ENCODE data around the gene PGA5. TPM values are rescaled to one million over a fixed set of nuclear protein-coding genes. Genes with fewer than 3 reads are reported as not detected.

Gene PGA5
- total and polyA plus RNA-seq, 4 experiments from 2014 or later: not detected

DNA sequence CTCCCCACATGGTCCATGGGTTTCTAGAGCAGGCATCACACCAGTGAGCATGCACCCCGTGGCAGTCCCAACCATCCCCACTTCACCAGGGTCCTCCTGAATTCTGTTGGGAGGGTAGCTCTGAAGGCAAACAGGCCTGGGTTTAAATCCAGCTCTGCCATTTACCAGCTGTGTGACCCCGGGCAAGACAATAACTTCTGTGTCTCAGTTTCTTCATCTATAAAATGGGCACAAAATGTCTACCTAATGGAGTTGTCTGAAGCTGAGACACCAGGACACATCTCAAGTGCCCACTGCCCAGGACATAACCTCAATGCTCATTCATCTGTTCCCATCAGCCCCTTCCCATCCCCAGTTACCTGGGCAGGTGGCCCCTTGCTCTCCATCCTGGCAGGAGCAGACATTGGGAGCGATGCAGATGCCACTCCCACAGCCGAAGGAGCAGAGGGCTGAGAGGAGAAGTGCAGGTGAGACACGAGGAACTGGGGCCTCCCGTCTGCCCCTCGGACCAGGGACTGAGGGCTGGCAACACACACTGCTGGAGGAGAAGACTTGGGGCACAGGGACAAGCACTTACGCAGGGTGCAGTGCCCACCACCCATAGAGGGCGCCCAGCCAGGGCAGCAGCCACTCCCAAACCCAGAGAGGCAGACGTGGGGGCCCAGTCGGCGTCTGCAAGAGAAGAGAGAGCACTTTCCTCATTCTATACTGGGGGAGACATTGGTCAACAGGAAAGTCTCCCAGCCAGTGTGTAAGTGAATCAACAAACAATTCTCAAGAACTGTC, 50.1 kb downstream of the PGA5 start:
- Histone ChIP-seq H3K27ac (ENCODE audit: low read depth, low read length) (no peak overlapping the region), H3K27me3 (ENCODE audit: insufficient read depth, low read length) (peaks cover 4% of the 10 kb centered on the region), H3K4me1 (ENCODE audit: insufficient read depth, low read length) (peaks cover 16% of the 10 kb centered on the region), H3K36me3 (ENCODE audit: insufficient read depth, low read length) (no peaks in the 10 kb centered on the region), H3K4me3 (ENCODE audit: low read length in 2 of 2) (no peak overlapping the region), H3K9me3 (ENCODE audit: control insufficient read depth in 1 of 2, low read length in 2 of 2) (no peaks in the 10 kb centered on the region)
- intact Hi-C loops (cut with micrococcal nuclease): no loop called here
- CTCF ChIA-PET (ENCODE audit: partially characterized antibody): no interaction called here
- peaks cover 0 to 2% (median 0%) of the 10 kb centered on the region in 8 donors for H3K9me3 Mint-ChIP-seq
- POLR2A ChIA-PET (ENCODE audit: partially characterized antibody): no interaction called here
- H3K4me1 Mint-ChIP-seq: peaks cover 5 to 17% (median 11%) of the 10 kb centered on the region in 4 donors
- no peaks in the 10 kb centered on the region for H3K36me3 Mint-ChIP-seq
- no peak for DNase-seq
- peaks cover 11 to 15% of the 10 kb centered on the region in 2 donors for H3K27me3 Mint-ChIP-seq
- H3K4me3 Mint-ChIP-seq: no peak overlapping the region
- H3K27ac Mint-ChIP-seq: no peak overlapping the region

DNA sequence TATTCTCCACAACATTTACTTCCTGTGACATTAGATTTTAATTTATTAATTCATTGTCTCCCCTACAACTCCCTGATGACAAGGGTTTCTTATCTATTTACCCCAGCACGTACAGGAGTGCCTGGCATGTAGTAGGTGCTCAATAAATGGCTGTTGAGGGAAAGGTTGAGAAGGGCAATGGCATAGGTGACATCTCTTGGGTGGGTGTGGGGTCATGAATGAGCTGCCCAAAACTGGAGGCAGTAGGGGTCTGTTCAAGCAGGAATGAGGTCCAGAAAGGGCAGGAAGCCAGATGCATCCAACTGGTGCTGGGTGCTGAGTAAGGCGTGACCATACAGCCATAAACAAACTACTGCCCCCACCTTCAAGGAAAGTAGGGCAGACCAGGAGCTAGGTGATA, 51.4 kb downstream of the PGA5 start:
- H3K27me3 Mint-ChIP-seq: peaks cover 13 to 14% of the 10 kb centered on the region in 2 donors
- no peak overlapping the region for H3K4me3 ChIP-seq (ENCODE audit: low read length in 2 of 2)
- H3K27me3 ChIP-seq (ENCODE audit: insufficient read depth, low read length): peaks cover 4% of the 10 kb centered on the region
- H3K4me3 Mint-ChIP-seq: peak overlapping the region in 4 of 8 donors; percentile 10 to 41 (median 28)
- peaks cover 16% of the 10 kb centered on the region for H3K4me1 ChIP-seq (ENCODE audit: insufficient read depth, low read length)
- H3K27ac ChIP-seq (ENCODE audit: low read depth, low read length): no peak overlapping the region
- no peaks in the 10 kb centered on the region for H3K36me3 ChIP-seq (ENCODE audit: insufficient read depth, low read length)
- H3K36me3 Mint-ChIP-seq: peaks cover 1 to 6% of the 10 kb centered on the region in 2 donors
- ChIA-PET POLR2A (ENCODE audit: partially characterized antibody) (no interaction called here), CTCF (ENCODE audit: partially characterized antibody) (no interaction called here)
- no peaks in the 10 kb centered on the region for H3K9me3 ChIP-seq (ENCODE audit: control insufficient read depth in 1 of 2, low read length in 2 of 2)
- peaks cover 9 to 23% (median 14%) of the 10 kb centered on the region in 4 donors for H3K4me1 Mint-ChIP-seq
- intact Hi-C loops (cut with micrococcal nuclease): no loop called here
- no peak for DNase-seq
- H3K9me3 Mint-ChIP-seq: peaks cover 0 to 2% (median 0%) of the 10 kb centered on the region in 8 donors
- peak overlapping the region in 1 of 7 donors; percentile 15 for H3K27ac Mint-ChIP-seq

DNA sequence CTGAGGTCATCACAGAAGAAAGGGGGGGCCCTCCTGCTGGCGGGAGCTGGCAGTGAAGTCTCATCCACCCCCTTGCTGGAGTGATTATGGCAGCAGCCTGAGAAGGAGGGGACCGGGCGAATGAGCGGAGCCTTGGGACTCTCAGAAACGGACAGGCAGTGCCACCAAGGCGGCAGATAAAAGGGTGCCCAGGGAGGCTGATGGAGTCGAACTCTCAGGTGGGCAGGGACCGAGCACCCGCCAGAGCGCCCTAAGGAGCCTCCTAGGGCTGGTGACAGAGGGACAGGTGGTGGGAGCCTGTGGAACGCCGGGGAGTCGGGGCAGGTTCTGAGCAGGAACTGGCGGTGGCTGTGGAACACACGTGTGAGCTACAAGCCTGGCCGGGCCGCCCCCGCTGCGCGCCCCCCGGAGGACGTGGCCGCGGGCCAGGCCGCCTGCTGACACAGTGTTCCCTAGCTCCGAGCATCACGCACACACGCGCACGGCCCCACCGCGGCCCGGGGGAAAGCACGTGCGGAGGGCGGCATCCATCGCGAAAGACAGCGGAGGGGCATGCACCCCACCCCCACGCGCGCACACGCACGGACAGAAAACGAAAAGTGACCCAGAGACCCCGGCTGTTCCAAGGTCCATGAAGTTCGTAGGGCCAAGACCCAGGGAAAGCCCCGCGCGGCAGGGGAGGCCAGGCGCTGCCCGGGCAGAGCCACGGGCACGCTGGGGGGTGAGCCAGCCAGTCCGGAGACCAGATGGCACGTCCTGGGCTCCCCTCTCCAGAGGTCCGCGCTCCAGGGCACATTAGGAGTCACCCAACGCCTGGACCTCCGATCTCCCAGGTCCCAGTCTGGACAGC, 53.1 kb downstream of the PGA5 start:
- DNase-seq: peak in 2 of 5 donors; percentile 8 to 14
- peaks cover 11 to 12% of the 10 kb centered on the region in 2 donors for H3K27me3 Mint-ChIP-seq
- Histone ChIP-seq H3K9me3 (ENCODE audit: control insufficient read depth in 1 of 2, low read length in 2 of 2) (no peaks in the 10 kb centered on the region), H3K36me3 (ENCODE audit: insufficient read depth, low read length) (no peaks in the 10 kb centered on the region), H3K27ac (ENCODE audit: low read depth, low read length) (no peak overlapping the region), H3K27me3 (ENCODE audit: insufficient read depth, low read length) (peaks cover 4% of the 10 kb centered on the region), H3K4me3 (ENCODE audit: low read length in 2 of 2) (peak overlapping the region in 1 of 2 donors; percentile 45), H3K4me1 (ENCODE audit: insufficient read depth, low read length) (peaks cover 16% of the 10 kb centered on the region)
- peak overlapping the region; percentile 67 to 84 (median 78) for H3K4me3 Mint-ChIP-seq
- intact Hi-C loops (cut with micrococcal nuclease): no loop called here
- peaks cover 17 to 38% (median 26%) of the 10 kb centered on the region in 4 donors for H3K4me1 Mint-ChIP-seq
- ChIA-PET POLR2A (ENCODE audit: partially characterized antibody) (no interaction called here), CTCF (ENCODE audit: partially characterized antibody) (interaction anchor here (2.0 kb wide), 1 partner anchor 463 kb away, joined by 5 read pairs; no protein-coding TSS in a partner anchor)
- peaks cover 14 to 17% of the 10 kb centered on the region in 2 donors for H3K36me3 Mint-ChIP-seq
- H3K9me3 Mint-ChIP-seq: peaks cover 0 to 2% (median 0%) of the 10 kb centered on the region in 8 donors
- H3K27ac Mint-ChIP-seq: no peak overlapping the region

DNA sequence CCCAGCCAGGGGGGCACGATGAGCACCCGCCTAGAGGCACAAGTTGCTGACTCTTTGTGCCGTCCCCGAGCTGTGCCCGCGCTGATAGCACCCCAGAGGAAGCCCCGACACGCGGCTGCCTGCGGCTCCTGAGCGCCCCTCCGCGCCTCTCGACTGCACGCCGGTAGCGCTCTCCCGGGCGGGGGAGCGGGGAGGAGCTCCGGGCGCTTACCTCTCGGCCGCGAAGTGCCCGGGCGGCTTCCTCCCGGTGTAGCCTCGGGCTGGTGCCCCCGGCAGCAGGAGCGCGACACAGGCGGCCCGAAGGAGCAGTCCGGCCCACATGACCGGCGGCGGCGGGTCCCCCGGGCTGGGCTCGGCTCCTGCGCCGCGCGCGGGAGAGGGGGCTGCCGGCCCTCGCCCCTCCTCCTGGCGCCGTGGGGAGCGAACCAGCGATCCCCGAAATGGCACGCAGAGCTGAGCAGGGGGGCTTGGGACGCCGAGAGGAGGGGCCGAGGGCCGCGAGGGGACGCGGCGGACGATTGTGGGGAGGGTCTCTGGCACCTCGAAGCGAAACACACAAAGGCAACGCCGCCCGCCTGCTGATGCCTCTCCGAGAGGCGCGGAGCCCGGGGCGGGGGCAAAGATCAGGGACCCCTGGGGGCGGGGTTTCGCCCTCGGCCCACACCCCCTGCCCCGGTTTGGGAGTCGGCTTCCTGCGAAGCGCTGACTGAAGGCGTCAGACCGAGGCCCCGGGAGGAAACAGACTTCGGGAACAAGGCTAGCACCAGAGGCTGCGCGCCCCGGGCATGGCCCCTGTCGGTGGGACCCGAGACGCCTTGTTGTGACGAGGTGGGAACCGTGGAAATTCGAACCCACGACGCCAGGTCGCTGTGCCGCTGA, 54.0 kb downstream of the PGA5 start, which contains the start of gene VWCE:
TSS of gene VWCE (minus strand) at position 600 of the 879 bp plus-strand sequence. CDS start at position 321, 279 bp downstream.
- H3K27me3 Mint-ChIP-seq: peaks cover 11 to 12% of the 10 kb centered on the region in 2 donors
- DNase-seq: peak; percentile 44 to 58 (median 52)
- ChIA-PET CTCF (ENCODE audit: partially characterized antibody) (interaction anchor here (2.0 kb wide), 1 partner anchor 464 kb away, joined by 5 read pairs; no protein-coding TSS in a partner anchor), POLR2A (ENCODE audit: partially characterized antibody) (no interaction called here)
- H3K4me1 ChIP-seq (ENCODE audit: insufficient read depth, low read length): peaks cover 16% of the 10 kb centered on the region
- peaks cover 0 to 2% (median 0%) of the 10 kb centered on the region in 8 donors for H3K9me3 Mint-ChIP-seq
- H3K27ac Mint-ChIP-seq: peak within 1 kb of the TSS in 1 of 7 donors; percentile 25
- H3K4me3 ChIP-seq (ENCODE audit: low read length in 2 of 2): peak within 1 kb of the TSS in 1 of 2 donors; percentile 45
- peaks cover 4% of the 10 kb centered on the region for H3K36me3 ChIP-seq (ENCODE audit: insufficient read depth, low read length)
- intact Hi-C loops (cut with micrococcal nuclease): no loop called here
- H3K9me3 ChIP-seq (ENCODE audit: control insufficient read depth in 1 of 2, low read length in 2 of 2): no peaks in the 10 kb centered on the region
- H3K4me3 Mint-ChIP-seq: peak within 1 kb of the TSS; percentile 67 to 84 (median 79)
- H3K27me3 ChIP-seq (ENCODE audit: insufficient read depth, low read length): peaks cover 4% of the 10 kb centered on the region
- H3K27ac ChIP-seq (ENCODE audit: low read depth, low read length): no peak within 1 kb of the TSS
- peaks cover 19 to 23% of the 10 kb centered on the region in 2 donors for H3K36me3 Mint-ChIP-seq
- H3K4me1 Mint-ChIP-seq: peaks cover 21 to 39% (median 28%) of the 10 kb centered on the region in 4 donors

DNA sequence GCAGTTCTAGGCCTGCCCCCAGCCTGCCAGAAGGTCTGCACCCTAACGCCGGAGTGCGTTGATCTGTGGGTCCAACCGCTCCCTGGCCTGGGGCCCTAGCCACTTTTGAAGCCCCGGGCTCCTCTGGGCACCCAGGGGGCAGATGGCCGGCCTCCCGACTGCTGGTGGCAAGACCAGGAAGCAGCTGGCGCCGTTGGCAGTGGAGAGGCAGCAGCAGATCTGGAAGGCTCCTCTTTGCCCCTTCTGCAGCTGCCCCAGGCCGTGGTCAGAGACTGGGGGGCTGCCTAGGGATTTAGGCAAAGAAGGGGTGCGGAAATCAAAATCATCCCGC, 54.6 kb downstream of the PGA5 start:
- DNase-seq: no peak
- Mint-ChIP-seq H3K4me3 (peak overlapping the region in 5 of 8 donors; percentile 54 to 83 (median 62)), H3K27ac (no peak overlapping the region), H3K36me3 (peaks cover 24 to 29% of the 10 kb centered on the region in 2 donors), H3K4me1 (peaks cover 22 to 44% (median 30%) of the 10 kb centered on the region in 4 donors), H3K9me3 (no peaks in the 10 kb centered on the region), H3K27me3 (peaks cover 11 to 12% of the 10 kb centered on the region in 2 donors)
- CTCF ChIA-PET (ENCODE audit: partially characterized antibody): no interaction called here
- H3K4me1 ChIP-seq (ENCODE audit: insufficient read depth, low read length): peaks cover 16% of the 10 kb centered on the region
- H3K4me3 ChIP-seq (ENCODE audit: low read length in 2 of 2): peak overlapping the region in 1 of 2 donors; percentile 45
- no peak overlapping the region for H3K27ac ChIP-seq (ENCODE audit: low read depth, low read length)
- no peaks in the 10 kb centered on the region for H3K9me3 ChIP-seq (ENCODE audit: control insufficient read depth in 1 of 2, low read length in 2 of 2)
- H3K36me3 ChIP-seq (ENCODE audit: insufficient read depth, low read length): peaks cover 10% of the 10 kb centered on the region
- intact Hi-C loops (cut with micrococcal nuclease): no loop called here
- H3K27me3 ChIP-seq (ENCODE audit: insufficient read depth, low read length): peaks cover 4% of the 10 kb centered on the region
- POLR2A ChIA-PET (ENCODE audit: partially characterized antibody): no interaction called here

DNA sequence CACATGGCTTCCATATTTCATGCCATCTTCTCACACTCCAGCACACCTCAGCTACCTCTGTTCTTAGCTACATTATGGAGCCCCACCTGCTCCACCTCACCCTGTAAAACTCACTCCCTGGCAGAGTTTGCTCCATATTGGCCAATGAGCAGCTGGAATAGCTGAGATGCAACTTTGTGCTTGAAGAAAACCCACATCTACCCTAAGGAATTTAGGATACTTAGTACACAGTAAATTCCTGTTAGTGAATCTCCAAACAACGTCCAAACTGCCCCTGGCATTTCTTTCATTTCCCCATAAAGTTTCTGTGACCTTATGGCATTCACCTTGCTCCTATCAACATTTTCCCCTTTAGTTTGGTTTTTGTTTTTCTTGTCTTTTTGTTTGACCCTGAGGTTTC, 56.4 kb downstream of the PGA5 start:
- Histone ChIP-seq H3K36me3 (ENCODE audit: insufficient read depth, low read length) (peaks cover 27% of the 10 kb centered on the region), H3K4me1 (ENCODE audit: insufficient read depth, low read length) (peaks cover 16% of the 10 kb centered on the region), H3K27ac (ENCODE audit: low read depth, low read length) (no peak overlapping the region), H3K9me3 (ENCODE audit: control insufficient read depth in 1 of 2, low read length in 2 of 2) (no peaks in the 10 kb centered on the region), H3K27me3 (ENCODE audit: insufficient read depth, low read length) (peaks cover 4% of the 10 kb centered on the region), H3K4me3 (ENCODE audit: low read length in 2 of 2) (no peak overlapping the region)
- intact Hi-C loops (cut with micrococcal nuclease): no loop called here
- DNase-seq: no peak
- H3K4me1 Mint-ChIP-seq: peaks cover 22 to 48% (median 29%) of the 10 kb centered on the region in 4 donors
- CTCF ChIA-PET (ENCODE audit: partially characterized antibody): no interaction called here
- peak overlapping the region in 3 of 8 donors; percentile 13 to 22 (median 13) for H3K4me3 Mint-ChIP-seq
- peaks cover 42 to 47% of the 10 kb centered on the region in 2 donors for H3K36me3 Mint-ChIP-seq
- POLR2A ChIA-PET (ENCODE audit: partially characterized antibody): interaction anchor here (1.1 kb wide), 1 partner anchor 43 kb away, joined by 3 read pairs; no protein-coding TSS in a partner anchor
- H3K27me3 Mint-ChIP-seq: peaks cover 9 to 11% of the 10 kb centered on the region in 2 donors
- no peaks in the 10 kb centered on the region for H3K9me3 Mint-ChIP-seq
- peak overlapping the region in 1 of 7 donors; percentile 77 for H3K27ac Mint-ChIP-seq
